Measurements from ENCODE around the gene SRF. TPM values are rescaled to one million over a fixed set of nuclear protein-coding genes. Genes with fewer than 3 reads are reported as not detected.
A peak's percentile ranks its signal among the peaks of the same experiment; 100 is the strongest.

Gene SRF
- total RNA-seq, 1 donor from 2014 or later: 15.0 TPM

GRCh38 chr6:43174263-43175112, 3.4 kb downstream of the SRF start:
- H3K27ac Mint-ChIP-seq: peak overlapping the region; percentile 98
- peaks cover 40% of the 10 kb centered on the region for H4K20me1 ChIP-seq (ENCODE audit: low read depth)
- peaks cover 41% of the 10 kb centered on the region for H3K79me2 ChIP-seq (ENCODE audit: low read depth)
- peaks cover 16% of the 10 kb centered on the region for H3K4me1 ChIP-seq
- peaks cover 5% of the 10 kb centered on the region for H3K27me3 Mint-ChIP-seq (ENCODE audit: insufficient read depth, low read depth)
- TF ChIP-seq CTCF (IDR thresholded peaks at IDR 0.05) (peak; percentile 34), EZH2phosphoT487 (IDR thresholded peaks at IDR 0.05) (no peak), EZH2 (IDR thresholded peaks at IDR 0.05) (no peak)
- peak overlapping the region; percentile 97 for H3K4me3 ChIP-seq
- peak overlapping the region; percentile 95 for H3K4me3 Mint-ChIP-seq
- H3K36me3 Mint-ChIP-seq: peaks cover 17% of the 10 kb centered on the region
- H3F3A ChIP-seq (ENCODE audit: low read depth): peaks cover 34% of the 10 kb centered on the region
- H3K36me3 ChIP-seq: no peaks in the 10 kb centered on the region
- peaks cover 34% of the 10 kb centered on the region for H3K4me1 Mint-ChIP-seq
- DNase-seq (ENCODE audit: low spot score): peak; percentile 98
- peak overlapping the region; percentile 84 for H3K4me2 ChIP-seq
- H3K9me3 Mint-ChIP-seq: no peaks in the 10 kb centered on the region
- no peak overlapping the region for H3K9ac ChIP-seq
- peak overlapping the region; percentile 78 for H3K27ac ChIP-seq
- H2AFZ ChIP-seq (replicated peaks): no peak overlapping the region
- H3K9me3 ChIP-seq (ENCODE audit: low read depth): no peaks in the 10 kb centered on the region
- no peaks in the 10 kb centered on the region for H3K27me3 ChIP-seq

- H3K36me3 ChIP-seq: no peaks in the 10 kb centered on the region
- Mint-ChIP-seq H3K27me3 (ENCODE audit: insufficient read depth, low read depth) (peaks cover 5% of the 10 kb centered on the region), H3K4me1 (peaks cover 29% of the 10 kb centered on the region), H3K9me3 (no peaks in the 10 kb centered on the region), H3K27ac (peak overlapping the region; percentile 60), H3K4me3 (no peak overlapping the region), H3K36me3 (peaks cover 17% of the 10 kb centered on the region)
- no peak overlapping the region for H3K4me3 ChIP-seq
- no peak overlapping the region for H3K27ac ChIP-seq
- no peaks in the 10 kb centered on the region for H3K9me3 ChIP-seq (ENCODE audit: low read depth)
- H2AFZ ChIP-seq (replicated peaks): no peak overlapping the region
- no peak for DNase-seq (ENCODE audit: low spot score)
- TF ChIP-seq EZH2 (IDR thresholded peaks at IDR 0.05): no peak
- no peak for TF ChIP-seq CTCF (IDR thresholded peaks at IDR 0.05)
- TF ChIP-seq EZH2phosphoT487 (IDR thresholded peaks at IDR 0.05): no peak
- H3K9ac ChIP-seq: no peak overlapping the region
- H3K79me2 ChIP-seq (ENCODE audit: low read depth): peaks cover 41% of the 10 kb centered on the region
- peaks cover 25% of the 10 kb centered on the region for H3F3A ChIP-seq (ENCODE audit: low read depth)
- H3K27me3 ChIP-seq: no peaks in the 10 kb centered on the region
- H3K4me2 ChIP-seq: no peak overlapping the region
- H4K20me1 ChIP-seq (ENCODE audit: low read depth): peaks cover 40% of the 10 kb centered on the region
- H3K4me1 ChIP-seq: peaks cover 16% of the 10 kb centered on the region
Measured at GRCh38 chr6:43175676-43176422, 4.8 kb downstream of the SRF start.

GRCh38 chr6:43176423-43176786, 5.3 kb downstream of the SRF start:
- Mint-ChIP-seq H3K27me3 (ENCODE audit: insufficient read depth, low read depth) (peaks cover 5% of the 10 kb centered on the region), H3K4me3 (no peak overlapping the region), H3K9me3 (no peaks in the 10 kb centered on the region), H3K27ac (peak overlapping the region; percentile 60), H3K4me1 (peaks cover 33% of the 10 kb centered on the region), H3K36me3 (peaks cover 17% of the 10 kb centered on the region)
- TF ChIP-seq EZH2phosphoT487 (IDR thresholded peaks at IDR 0.05) (no peak), CTCF (IDR thresholded peaks at IDR 0.05) (no peak), EZH2 (IDR thresholded peaks at IDR 0.05) (no peak)
- Histone ChIP-seq H3K9ac (no peak overlapping the region), H2AFZ (replicated peaks) (no peak overlapping the region), H3K27ac (no peak overlapping the region), H3K4me1 (peaks cover 16% of the 10 kb centered on the region), H4K20me1 (ENCODE audit: low read depth) (peaks cover 40% of the 10 kb centered on the region), H3K4me2 (no peak overlapping the region), H3K79me2 (ENCODE audit: low read depth) (peaks cover 41% of the 10 kb centered on the region), H3K9me3 (ENCODE audit: low read depth) (no peaks in the 10 kb centered on the region), H3K36me3 (no peaks in the 10 kb centered on the region), H3K27me3 (no peaks in the 10 kb centered on the region), H3K4me3 (no peak overlapping the region), H3F3A (ENCODE audit: low read depth) (peaks cover 30% of the 10 kb centered on the region)
- DNase-seq (ENCODE audit: low spot score): no peak
